DMS53 (cell line): Measurements from ENCODE around the gene MAL.

Experiments used
- DNase-seq: peaks from one replicate; lab custom pipeline; 2025; lab: John Stamatoyannopoulos, UW

The MAL gene

DNA sequence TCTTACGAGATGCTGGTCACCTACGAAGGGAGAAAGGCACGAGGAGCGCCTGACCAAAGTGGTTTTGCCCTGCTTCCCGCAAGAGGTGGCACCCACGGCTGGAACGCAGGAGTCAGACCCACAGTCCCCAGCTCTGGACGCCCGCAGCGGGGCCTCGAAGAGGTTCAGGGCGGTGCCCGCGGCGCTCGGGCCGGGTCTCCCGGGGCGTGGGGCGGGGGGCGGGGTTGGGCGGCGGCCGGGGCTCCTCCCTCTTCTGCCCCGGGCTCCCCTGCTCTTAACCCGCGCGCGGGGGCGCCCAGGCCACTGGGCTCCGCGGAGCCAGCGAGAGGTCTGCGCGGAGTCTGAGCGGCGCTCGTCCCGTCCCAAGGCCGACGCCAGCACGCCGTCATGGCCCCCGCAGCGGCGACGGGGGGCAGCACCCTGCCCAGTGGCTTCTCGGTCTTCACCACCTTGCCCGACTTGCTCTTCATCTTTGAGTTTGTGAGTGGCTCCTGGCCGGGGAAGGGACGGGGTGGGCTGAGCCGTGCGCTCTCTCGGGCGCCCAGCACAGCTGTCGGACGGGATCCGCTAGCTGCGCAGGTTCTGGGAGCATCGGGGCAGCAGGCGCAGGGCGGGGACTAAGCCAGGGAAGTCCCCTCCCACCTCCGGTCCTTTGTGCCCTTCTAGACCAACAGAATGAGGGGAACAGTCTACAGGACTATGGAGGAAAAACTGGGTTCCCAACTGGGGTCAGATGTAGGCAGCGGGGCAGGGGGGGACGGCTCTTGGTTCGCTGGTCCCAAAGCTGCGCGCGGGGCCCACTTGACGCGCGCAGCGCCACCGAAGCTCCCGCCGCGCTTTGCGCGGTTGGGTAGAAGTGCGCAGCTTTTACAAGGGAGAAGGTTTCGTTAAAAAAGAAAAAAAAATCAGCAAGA lies at the start of gene MAL:
Gene MAL, plus strand, starts transcription at position 303 of the 914 bp plus-strand sequence. Its CDS starts 85 bp downstream, at position 388.
- DNase-seq, result peak; percentile 82

DNA sequence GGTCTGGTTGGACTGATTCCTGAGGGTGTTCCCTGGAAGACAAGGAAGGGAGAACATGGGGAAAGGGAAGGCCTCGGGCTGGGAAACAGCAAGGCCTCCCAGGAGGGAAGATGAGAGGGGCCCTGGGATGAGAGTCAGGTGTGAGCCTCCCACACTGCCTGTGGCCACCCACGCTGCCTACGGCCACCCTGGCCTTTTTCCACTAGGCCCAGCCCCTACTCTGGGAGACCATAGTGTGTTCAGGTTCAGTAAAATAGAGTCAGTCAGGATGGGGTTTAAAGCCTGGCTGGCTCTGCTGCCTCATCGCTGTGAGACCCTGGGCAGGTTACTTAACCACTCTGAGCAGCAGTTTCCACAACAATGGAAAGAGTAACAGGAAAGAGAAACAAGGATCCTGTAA lies 47.7 kb upstream of the MAL start:
- no peak for DNase-seq

DNA sequence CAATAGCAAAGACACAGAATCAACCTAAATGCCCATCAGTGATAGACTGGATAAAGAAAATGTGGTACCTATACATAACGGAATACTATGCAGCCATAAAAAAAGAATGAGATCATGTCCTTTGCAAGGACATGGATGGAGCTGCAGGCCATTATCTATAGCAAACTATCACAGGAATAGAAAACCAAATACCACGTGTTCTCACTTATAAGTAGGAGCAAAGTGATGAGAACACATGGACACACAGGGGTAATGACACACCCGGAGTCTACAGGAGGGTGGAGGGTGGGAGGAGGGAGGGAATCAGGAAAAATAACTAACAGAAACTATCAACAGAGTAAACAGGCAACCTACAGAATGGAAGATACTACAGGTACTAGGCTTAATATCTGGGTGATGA lies 46.6 kb upstream of the MAL start:
- DNase-seq, result no peak

GRCh38 chr2:94979406-94980375 lies 45.8 kb upstream of the MAL start:
- DNase-seq, result peak; percentile 33

DNA sequence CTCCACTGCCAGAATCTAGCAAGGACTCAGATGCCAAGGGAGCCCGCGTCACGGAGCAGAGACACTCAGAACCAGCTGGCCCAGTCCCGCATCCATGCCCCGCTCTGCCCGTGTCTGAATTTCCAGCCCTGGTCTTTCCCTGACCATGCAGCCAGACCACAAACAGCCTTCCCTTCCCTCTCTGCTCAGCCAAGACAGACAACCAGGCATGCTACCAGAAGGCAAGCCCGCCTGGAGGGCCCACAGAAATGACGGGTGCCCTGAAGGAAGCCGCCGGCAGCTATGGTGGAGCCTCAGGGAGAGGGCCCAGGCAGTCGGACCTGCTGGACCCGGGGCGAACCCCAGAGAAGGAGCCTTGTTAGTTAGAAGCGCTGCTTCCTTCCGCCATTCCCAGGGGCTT lies 45.1 kb upstream of the MAL start:
- DNase-seq, result no peak

GRCh38 chr2:94982156-94982555 lies 43.4 kb upstream of the MAL start:
- no peak for DNase-seq

- DNase-seq, result peak; percentile 39
These were observed 42.8 kb upstream of the MAL start for GRCh38 chr2:94982675-94983074.

DNA sequence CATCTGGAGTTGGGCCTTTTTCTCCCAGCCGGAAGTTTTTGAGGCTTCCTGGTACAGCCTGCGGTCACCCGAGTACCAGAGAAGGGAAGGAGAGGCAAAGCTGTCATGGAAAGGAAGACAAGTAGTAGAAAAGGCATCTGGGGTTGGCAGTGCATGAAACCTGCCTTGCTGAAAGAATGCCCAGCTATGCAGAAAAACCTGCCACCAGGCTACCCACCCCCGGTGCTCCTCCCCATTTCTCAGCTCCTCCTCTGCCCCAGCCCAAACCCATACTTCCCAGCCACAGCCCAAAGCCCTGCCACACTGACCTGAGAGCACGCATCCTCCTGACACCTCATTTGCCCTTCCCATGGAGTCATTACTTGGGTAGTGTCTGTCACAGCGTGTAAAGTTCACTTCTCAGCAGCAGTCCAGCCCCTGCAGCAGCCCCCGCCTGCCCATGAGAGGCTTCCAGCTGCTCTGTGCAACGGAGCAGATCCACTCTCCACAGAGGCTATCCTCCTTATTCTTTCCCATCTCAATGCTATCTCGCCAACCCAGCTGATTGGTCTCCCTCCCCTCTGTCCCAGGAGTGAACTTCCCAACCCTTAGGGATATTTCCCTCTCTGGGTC lies 40.4 kb upstream of the MAL start:
- DNase-seq, result no peak

DNA sequence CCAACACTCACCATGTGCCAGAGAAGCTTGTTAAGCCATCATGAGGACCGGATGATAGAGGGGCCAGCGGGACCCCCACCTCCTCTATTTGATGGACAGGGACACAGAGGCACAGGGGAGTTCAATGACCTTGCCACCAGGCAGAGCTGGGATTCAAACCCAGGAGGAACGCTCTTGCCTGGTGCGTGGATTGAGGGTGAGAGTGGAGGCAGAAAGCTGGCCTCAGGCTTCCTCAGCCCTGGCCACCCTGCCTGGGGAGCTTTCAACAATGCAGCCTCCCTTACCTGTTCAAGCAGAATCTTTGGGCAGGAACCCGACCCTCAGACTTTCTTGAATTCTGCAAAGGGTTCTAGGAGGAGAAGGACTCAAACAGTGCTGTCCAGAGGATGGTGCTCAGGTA lies 39.9 kb upstream of the MAL start:
- no peak for DNase-seq

DNA sequence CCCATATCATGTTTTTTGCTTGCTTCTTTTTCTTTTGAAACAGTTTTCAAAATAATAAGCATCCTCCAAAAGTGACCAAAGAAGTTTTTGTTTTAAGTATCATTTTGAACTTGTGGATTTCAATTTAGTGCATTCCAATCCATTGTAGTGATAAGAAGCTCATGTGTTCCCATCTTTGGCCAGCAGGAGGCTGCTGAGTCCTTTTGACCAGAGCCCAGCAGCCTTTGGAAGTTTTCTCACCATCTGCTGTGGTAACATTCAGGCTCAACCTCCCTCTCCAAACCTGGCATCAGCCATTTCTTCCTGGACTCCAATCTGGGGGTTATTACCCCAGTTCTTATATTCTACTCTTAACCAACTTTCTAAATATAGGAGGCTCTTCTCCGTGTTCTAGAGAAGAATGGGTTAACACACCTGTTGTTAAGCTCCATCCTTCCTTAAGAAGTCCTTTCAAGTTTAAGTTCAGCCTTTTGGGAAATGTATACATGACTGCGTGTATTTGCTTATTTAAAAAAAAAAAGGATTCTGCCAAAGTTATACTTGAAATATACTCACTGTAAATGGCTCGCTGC lies 39.0 kb upstream of the MAL start:
- DNase-seq, result peak; percentile 89

DNA sequence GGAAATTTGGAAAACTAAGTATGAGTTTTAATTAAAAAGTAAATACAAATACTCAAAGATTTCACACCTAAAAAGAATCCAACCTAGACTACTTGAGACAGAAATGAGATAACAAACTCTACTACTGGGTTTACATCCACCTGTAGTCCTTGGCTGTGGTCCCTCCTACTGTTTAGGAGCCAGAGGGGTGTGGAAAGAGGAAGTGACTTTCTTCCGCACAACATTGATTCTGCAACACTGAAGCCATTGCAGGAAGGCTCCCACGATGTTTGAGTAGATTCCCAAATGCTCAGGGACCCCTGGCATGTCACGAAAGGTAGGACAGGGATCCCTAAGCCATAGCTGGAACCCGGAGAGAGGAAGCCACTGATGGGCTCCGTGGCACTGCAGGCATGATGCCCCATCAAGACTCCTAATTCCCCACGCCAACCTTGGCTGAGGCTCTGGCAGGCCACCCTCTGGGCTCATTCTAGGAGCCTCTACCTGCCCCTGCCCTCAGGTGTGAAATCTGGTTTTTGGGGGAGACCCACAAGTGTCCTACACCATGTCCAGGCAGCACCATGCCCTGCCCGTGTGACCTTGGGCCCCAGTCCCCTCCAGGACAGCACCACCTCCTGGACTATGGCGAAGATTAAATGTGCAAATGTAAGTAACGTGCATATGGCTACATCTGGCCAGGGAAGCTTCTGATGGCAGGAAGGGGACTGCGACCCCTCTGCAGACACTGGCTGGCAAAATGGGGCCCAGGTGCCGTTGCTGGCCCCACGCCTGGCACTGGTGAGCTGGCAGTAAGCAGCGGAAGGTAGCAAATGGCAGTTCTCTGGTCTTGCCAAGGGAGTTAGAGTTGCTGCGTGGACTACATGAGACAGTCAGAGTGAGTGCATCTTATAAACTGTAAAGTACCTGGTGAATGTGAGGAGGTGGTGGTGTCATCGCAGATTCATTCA lies 38.2 kb upstream of the MAL start:
- DNase-seq, result no peak

DNA sequence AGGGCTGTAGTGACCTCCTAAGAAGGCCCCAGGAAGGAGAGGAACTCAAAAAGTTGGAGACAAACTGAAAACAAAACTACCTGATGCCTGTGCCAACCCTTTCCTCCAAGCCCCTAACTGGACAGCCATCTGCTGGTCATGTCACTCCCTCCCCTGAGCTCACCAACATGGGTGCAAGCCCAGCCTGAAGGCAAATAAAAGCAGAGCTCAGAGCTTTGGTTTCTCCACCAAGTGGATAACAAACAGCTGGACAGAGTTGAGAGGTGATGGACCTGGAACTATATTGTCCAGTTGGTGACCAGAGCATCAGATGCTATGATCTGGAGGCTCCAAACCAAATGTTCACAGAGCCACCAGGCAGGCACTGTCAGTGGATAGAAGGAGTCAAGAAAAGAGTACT lies 34.6 kb upstream of the MAL start:
- DNase-seq, result no peak

- no peak for DNase-seq
These were observed 33.1 kb upstream of the MAL start for GRCh38 chr2:94992360-94992759.

- no peak for DNase-seq
These were observed 32.1 kb upstream of the MAL start for GRCh38 chr2:94993176-94994062.

GRCh38 chr2:94994063-94994913 lies 31.2 kb upstream of the MAL start:
- DNase-seq, result no peak

DNA sequence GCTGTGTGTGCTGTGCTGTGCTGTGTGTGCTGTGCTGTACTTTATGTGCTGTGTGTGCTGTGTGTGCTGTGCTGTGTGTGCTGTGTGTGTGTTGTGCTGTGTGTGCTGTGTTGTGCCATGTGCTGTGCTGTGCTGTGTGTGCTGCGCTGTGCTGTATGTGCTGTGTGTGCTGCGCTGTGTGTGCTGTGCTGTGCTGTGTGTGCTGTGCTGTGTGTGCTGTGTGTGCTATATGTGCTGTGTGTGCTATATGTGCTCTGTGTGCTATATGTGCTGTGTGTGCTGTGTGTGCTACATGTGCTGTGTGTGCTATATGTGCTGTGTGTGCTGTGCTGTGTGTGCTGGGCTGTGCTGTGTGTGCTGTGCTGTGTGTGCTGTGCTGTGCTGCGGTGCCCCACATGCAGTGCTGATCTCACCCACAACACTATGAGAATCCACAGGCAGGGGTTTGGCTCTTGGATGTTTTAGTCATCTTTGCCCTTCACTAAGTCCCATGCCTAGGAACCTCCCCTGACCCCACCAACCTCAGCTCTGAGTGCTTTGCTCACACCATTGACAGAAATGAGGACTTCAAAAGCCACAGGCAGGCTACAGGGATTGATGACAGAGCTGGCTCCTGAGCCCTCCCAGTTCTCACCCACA lies 30.5 kb upstream of the MAL start:
- DNase-seq, result no peak

- no peak for DNase-seq
These were observed 29.8 kb upstream of the MAL start for GRCh38 chr2:94995553-94996304.
